Measurements from ENCODE around the gene UBE2D1. TPM values are rescaled to one million over a fixed set of nuclear protein-coding genes. Genes with fewer than 3 reads are reported as not detected.

Gene UBE2D1
- total RNA-seq, 1 experiment from 2014 or later, result 13.6 TPM

GRCh38 chr10:58384095-58384494 lies 49.3 kb downstream of the UBE2D1 start:
- Histone ChIP-seq H3K79me2 (ENCODE audit: low read length) (peaks cover 46% of the 10 kb centered on the region), H4K20me1 (ENCODE audit: low read length) (peaks cover 25% of the 10 kb centered on the region), H2AFZ (ENCODE audit: low read length) (peak overlapping the region; percentile 99), H3K9ac (ENCODE audit: low read length) (peak overlapping the region; percentile 92; the same call in 1 of the 2 replicates), H3K4me3 (ENCODE audit: low read length) (peak overlapping the region; percentile 87), H3K27ac (ENCODE audit: low read length) (no peak overlapping the region), H3K9me3 (ENCODE audit: low read length) (no peaks in the 10 kb centered on the region), H3K9me2 (replicated peaks; ENCODE audit: low read length) (no peaks in the 10 kb centered on the region), H3K4me2 (ENCODE audit: low read length) (peak overlapping the region; percentile 87), H3K4me1 (ENCODE audit: insufficient read depth, low read length) (peaks cover 25% of the 10 kb centered on the region), H3F3A (ENCODE audit: low read length, unreplicated experiment) (no peaks in the 10 kb centered on the region), H3K36me3 (ENCODE audit: low read depth, low read length) (peaks cover 25% of the 10 kb centered on the region), H3K27me3 (ENCODE audit: low read length) (no peaks in the 10 kb centered on the region)
- CTCF ChIA-PET, result no interaction called here
- intact Hi-C loops (cut with micrococcal nuclease), result loop anchor here (2.0 kb wide), 1 partner anchor 31 kb away; no protein-coding TSS in a partner anchor
- ATAC-seq, result peak; percentile 20
- POLR2A ChIA-PET (ENCODE audit: unreplicated experiment), result interaction anchor here (0.7 kb wide), 1 partner anchor 243 kb away, joined by 8 read pairs; no protein-coding TSS in a partner anchor
- DNase-seq, result peak; percentile 62
- TF ChIP-seq EZH2phosphoT487 (IDR thresholded peaks at IDR 0.05; ENCODE audit: borderline replicate concordance, low read length) (no peak), CTCF (conservative IDR thresholded peaks at IDR 0.05; ENCODE audit: low read depth, low read length) (no peak), EZH2 (IDR thresholded peaks at IDR 0.05; ENCODE audit: low read length, unreplicated experiment) (no peak)
- BruUV-seq (replicated peaks), result no TSS peak

DNA sequence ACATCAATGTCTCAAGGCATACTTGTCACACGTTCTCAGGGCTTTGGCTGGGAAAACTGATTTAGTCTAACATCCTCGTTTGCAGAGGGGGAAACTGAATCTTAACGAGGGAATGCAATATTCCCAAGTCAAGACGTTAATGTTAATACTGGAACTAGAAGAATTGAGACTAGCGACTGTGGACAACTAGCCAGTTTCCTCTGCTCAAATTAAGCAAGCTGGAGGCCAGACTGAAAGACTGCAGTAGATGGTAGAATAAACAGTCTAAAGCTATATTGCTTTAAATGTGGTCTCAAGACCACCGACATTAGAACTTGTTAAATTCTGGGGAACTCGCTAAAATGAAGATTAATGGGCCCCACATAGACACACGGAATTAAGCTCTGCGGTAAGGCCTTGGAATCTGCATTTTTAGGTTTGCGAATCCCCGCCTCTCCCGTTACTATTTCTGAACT lies 49.8 kb downstream of the UBE2D1 start:
- DNase-seq, result no peak
- Histone ChIP-seq H3K27me3 (ENCODE audit: low read length) (no peaks in the 10 kb centered on the region), H3K79me2 (ENCODE audit: low read length) (peaks cover 51% of the 10 kb centered on the region), H3K9me3 (ENCODE audit: low read length) (no peaks in the 10 kb centered on the region), H3K4me3 (ENCODE audit: low read length) (peak overlapping the region; percentile 87), H3F3A (ENCODE audit: low read length, unreplicated experiment) (no peaks in the 10 kb centered on the region), H3K36me3 (ENCODE audit: low read depth, low read length) (peaks cover 29% of the 10 kb centered on the region), H2AFZ (ENCODE audit: low read length) (peak overlapping the region; percentile 99), H3K4me2 (ENCODE audit: low read length) (peak overlapping the region; percentile 87), H3K4me1 (ENCODE audit: insufficient read depth, low read length) (peaks cover 25% of the 10 kb centered on the region), H3K9me2 (replicated peaks; ENCODE audit: low read length) (no peaks in the 10 kb centered on the region), H3K27ac (ENCODE audit: low read length) (peak overlapping the region; percentile 26), H3K9ac (ENCODE audit: low read length) (peak overlapping the region; percentile 92), H4K20me1 (ENCODE audit: low read length) (peaks cover 30% of the 10 kb centered on the region)
- no peak for TF ChIP-seq CTCF (conservative IDR thresholded peaks at IDR 0.05; ENCODE audit: low read depth, low read length)
- no peak for TF ChIP-seq EZH2 (IDR thresholded peaks at IDR 0.05; ENCODE audit: low read length, unreplicated experiment)
- TF ChIP-seq EZH2phosphoT487 (IDR thresholded peaks at IDR 0.05; ENCODE audit: borderline replicate concordance, low read length), result no peak
- CTCF ChIA-PET, result interaction anchor here (0.6 to 1.6 kb wide), 4 partner anchors 8 to 84 kb away, joined by 4 to 5 read pairs (median 4); no protein-coding TSS in a partner anchor
- ATAC-seq, result peak; percentile 2
- POLR2A ChIA-PET (ENCODE audit: unreplicated experiment), result interaction anchor here (0.6 to 0.7 kb wide), 5 partner anchors 49 to 782 kb away, joined by 3 to 9 read pairs (median 4); no protein-coding TSS in a partner anchor
- TSS peak; percentile 91 for BruUV-seq (replicated peaks)
- intact Hi-C loops (cut with micrococcal nuclease), result loop anchor here (2.0 kb wide), 1 partner anchor 32 kb away; no protein-coding TSS in a partner anchor
